Tibial artery (tissue), 4 donors: ENCODE data around the gene TRPM1.

Experiments
- DNase-seq, 2 donors: peaks; one replicate each; pipeline ENCODE4 v3.0.0-alpha.2; 2019
- H3K27ac ChIP-seq, 2 donors: fragments of 200-600 bp; sonication (generic) in 1 of 2; 1 replicate in 1 of 2; 2 replicates in 1 of 2; pipeline ENCODE4 v1.5.1; 2018 to 2019; ENCODE audit warnings: mild to moderate bottlenecking in 1 of 2
- H3K27me3 ChIP-seq, 2 donors: fragments of 200-600 bp; sonication (generic) in 1 of 2; one replicate each; pipeline versions ENCODE4 v1.5.1 to v1.6.0; 2016 to 2019
- H3K36me3 ChIP-seq, 3 donors: fragments of 200-600 bp; sonication (generic) in 2 of 3; one replicate each; pipeline ENCODE4 v1.5.1; 2016 to 2019; ENCODE audit warnings: mild to moderate bottlenecking in 2 of 3
- H3K4me1 ChIP-seq, 4 donors: fragments of 200-600 bp; sonication (generic) in 2 of 4; 1 replicate in 3 of 4; 2 replicates in 1 of 4; pipeline ENCODE4 v1.5.1; 2016 to 2019
- H3K4me3 ChIP-seq, 2 donors: fragments of 200-600 bp; sonication (generic) in 1 of 2; 1 replicate in 1 of 2; 2 replicates in 1 of 2; pipeline ENCODE4 v1.5.1; 2018 to 2019; ENCODE audit warnings: mild to moderate bottlenecking in 2 of 2
- H3K9me3 ChIP-seq, 3 donors: fragments of 200-600 bp; sonication (generic) in 1 of 3; one replicate each; pipeline ENCODE4 v1.5.1; 2016 to 2019
- intact Hi-C: fragments of 100-400 bp; cut with DNase I; formaldehyde crosslinking; loops from one replicate; pipeline ENCODE4 v1.15.0; 2023; ENCODE audit warnings: low total_unique reads
- TF ChIP-seq, protein P1 (sequence below), 2 experiments: fragments of 200-600 bp in 1 of 2; fragments of 450-650 bp in 1 of 2; IDR thresholded peaks; one replicate each; pipeline ENCODE4 v1.5.1; 2017 to 2019; ENCODE audit warnings: antibody characterized with exemption in 2 of 2, mild to moderate bottlenecking in 1 of 2, moderate library complexity in 1 of 2

The TRPM1 gene

DNA sequence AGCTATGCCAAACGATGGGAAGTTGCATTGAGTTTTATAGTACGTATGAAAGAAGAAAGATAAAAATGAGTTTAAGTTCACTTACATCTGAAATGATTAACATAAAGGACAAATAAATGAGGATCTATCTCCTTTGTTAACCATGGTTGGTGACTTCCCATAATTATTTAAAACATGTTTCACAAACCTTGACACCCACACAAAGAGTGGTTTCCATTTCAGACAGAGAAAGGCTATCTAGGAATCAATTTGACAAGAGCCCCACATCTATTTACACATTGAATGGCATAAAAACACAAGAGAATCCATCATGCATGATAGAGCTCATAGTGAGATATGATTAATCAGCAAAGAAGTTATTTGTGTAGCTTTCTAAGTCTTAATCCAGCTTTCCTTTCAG, 95.9 kb downstream of the TRPM1 start:
- H3K4me3 ChIP-seq, result no peak overlapping the region
- peaks cover 0 to 3% (median 0%) of the 10 kb centered on the region in 4 donors for H3K4me1 ChIP-seq
- TF ChIP-seq, protein P1, sequence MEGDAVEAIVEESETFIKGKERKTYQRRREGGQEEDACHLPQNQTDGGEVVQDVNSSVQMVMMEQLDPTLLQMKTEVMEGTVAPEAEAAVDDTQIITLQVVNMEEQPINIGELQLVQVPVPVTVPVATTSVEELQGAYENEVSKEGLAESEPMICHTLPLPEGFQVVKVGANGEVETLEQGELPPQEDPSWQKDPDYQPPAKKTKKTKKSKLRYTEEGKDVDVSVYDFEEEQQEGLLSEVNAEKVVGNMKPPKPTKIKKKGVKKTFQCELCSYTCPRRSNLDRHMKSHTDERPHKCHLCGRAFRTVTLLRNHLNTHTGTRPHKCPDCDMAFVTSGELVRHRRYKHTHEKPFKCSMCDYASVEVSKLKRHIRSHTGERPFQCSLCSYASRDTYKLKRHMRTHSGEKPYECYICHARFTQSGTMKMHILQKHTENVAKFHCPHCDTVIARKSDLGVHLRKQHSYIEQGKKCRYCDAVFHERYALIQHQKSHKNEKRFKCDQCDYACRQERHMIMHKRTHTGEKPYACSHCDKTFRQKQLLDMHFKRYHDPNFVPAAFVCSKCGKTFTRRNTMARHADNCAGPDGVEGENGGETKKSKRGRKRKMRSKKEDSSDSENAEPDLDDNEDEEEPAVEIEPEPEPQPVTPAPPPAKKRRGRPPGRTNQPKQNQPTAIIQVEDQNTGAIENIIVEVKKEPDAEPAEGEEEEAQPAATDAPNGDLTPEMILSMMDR (IDR thresholded peaks at IDR 0.05), result no peak
- H3K36me3 ChIP-seq, result no peaks in the 10 kb centered on the region
- H3K9me3 ChIP-seq, result no peaks in the 10 kb centered on the region
- DNase-seq, result no peak
- peaks cover 0 to 10% of the 10 kb centered on the region in 2 donors for H3K27me3 ChIP-seq
- no peak overlapping the region for H3K27ac ChIP-seq
- intact Hi-C loops, result no loop called here

DNA sequence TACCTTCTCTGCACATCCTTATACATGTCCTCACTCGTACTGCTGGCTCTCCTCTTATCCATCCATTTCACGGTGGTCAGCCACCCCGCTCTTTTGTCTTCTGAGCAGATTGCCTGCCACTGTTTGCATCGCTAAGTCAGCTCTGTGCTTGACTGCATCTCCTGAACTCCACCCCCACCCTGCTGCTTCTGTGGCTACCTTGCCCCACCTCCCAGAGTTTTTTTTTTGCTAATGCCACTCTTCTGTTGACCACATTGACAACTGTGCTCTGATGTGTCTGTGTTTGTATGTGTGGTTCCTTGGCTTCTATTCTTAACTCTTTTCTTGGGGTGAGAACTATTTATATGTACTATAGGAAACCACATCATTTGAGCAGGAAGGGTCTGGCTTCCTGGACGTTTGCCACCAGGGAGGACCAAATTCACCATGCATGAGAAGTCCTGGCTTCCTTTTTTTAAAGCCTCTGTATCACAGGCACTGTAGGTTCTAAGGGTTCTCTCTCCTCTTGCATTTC, 97.2 kb downstream of the TRPM1 start:
- no peaks in the 10 kb centered on the region for H3K9me3 ChIP-seq
- peaks cover 0 to 3% (median 0%) of the 10 kb centered on the region in 4 donors for H3K4me1 ChIP-seq
- no peak overlapping the region for H3K4me3 ChIP-seq
- H3K36me3 ChIP-seq, result no peaks in the 10 kb centered on the region
- intact Hi-C loops, result no loop called here
- H3K27ac ChIP-seq, result no peak overlapping the region
- no peak for DNase-seq
- TF ChIP-seq, protein P1 (IDR thresholded peaks at IDR 0.05), result no peak
- peaks cover 0 to 10% of the 10 kb centered on the region in 2 donors for H3K27me3 ChIP-seq

DNA sequence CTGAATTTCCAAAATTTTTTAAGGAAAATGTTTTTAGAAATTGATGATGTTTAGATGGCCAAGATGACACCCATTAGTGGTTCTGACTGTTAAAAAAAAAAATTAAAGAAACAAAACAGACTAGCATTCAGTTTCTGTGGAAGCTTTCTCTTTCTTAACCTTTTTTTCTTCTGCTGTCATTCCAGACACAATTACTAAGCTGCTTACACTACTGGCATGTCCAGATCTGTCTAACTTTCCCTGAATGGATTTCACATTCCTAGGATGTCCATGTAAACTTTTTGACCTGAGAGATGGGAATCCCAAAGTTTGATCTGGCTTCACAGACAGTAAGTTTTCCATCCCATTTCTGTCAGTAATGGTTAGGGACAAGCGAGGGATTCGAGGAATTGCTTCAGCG, 99.8 kb downstream of the TRPM1 start:
- Histone ChIP-seq H3K9me3 (no peaks in the 10 kb centered on the region), H3K27ac (no peak overlapping the region), H3K27me3 (peaks cover 0 to 10% of the 10 kb centered on the region in 2 donors), H3K36me3 (no peaks in the 10 kb centered on the region), H3K4me3 (no peak overlapping the region), H3K4me1 (peaks cover 0 to 3% (median 0%) of the 10 kb centered on the region in 4 donors)
- intact Hi-C loops, result no loop called here
- DNase-seq, result no peak
- TF ChIP-seq, protein P1 (IDR thresholded peaks at IDR 0.05), result no peak

DNA sequence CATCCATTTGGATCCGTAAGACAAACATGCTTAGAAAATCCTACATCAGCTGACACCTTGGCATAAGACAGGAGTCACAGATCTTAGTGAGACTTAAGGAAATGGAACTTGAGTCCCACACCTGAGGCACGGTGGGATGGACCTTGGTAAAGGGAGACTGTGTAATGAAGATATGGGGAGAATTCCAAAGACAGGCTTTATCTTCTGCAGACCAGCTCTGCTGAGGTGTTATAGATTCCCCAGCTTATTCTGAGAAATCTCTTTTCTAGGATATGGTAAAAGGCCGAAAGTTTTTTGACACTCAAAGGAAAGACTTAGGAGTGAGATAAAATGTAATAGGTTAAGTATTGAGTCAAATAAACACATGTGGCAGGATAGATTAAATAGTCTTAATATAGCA, 101.8 kb downstream of the TRPM1 start:
- intact Hi-C loops, result loop anchor here (10.0 kb wide), 1 partner anchor 215 kb away; no protein-coding TSS in a partner anchor
- Histone ChIP-seq H3K4me1 (peaks cover 0 to 3% (median 0%) of the 10 kb centered on the region in 4 donors), H3K4me3 (no peak overlapping the region), H3K27me3 (peaks cover 0 to 10% of the 10 kb centered on the region in 2 donors), H3K9me3 (no peaks in the 10 kb centered on the region), H3K36me3 (no peaks in the 10 kb centered on the region), H3K27ac (no peak overlapping the region)
- TF ChIP-seq, protein P1 (IDR thresholded peaks at IDR 0.05), result no peak
- no peak for DNase-seq

DNA sequence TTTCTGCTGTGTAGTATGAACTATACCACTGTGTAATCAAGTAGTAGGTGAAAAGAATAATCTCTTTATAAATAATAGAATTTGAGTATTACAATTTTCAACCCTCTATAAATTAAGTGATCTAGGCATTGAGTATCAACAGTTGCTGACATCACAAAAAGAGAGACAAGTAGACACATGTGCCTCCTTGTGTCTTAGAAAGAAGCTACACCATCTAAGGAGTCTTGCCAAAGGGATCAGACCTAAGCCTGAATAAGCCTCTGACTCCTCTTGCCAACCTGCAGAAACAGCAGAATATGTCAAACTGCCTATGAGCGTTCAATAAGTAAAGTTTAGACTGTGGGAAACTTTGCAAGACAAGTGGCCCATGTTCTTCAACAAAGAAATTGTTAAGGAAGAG, 104.3 kb downstream of the TRPM1 start:
- peaks cover 0 to 3% (median 0%) of the 10 kb centered on the region in 4 donors for H3K4me1 ChIP-seq
- H3K4me3 ChIP-seq, result no peak overlapping the region
- no peaks in the 10 kb centered on the region for H3K9me3 ChIP-seq
- H3K27me3 ChIP-seq, result no peaks in the 10 kb centered on the region
- TF ChIP-seq, protein P1 (IDR thresholded peaks at IDR 0.05), result no peak
- intact Hi-C loops, result loop anchor here (10.0 kb wide), 1 partner anchor 218 kb away; no protein-coding TSS in a partner anchor
- DNase-seq, result no peak
- H3K27ac ChIP-seq, result no peak overlapping the region
- H3K36me3 ChIP-seq, result no peaks in the 10 kb centered on the region
